ENCODE results near the gene HS1BP3.

HS1BP3 gene

GRCh38 chr2:20599861-20600461, 50.9 kb downstream of the HS1BP3 start:
- ATAC-seq (replicated peaks) = no peak
- Mint-ChIP-seq H3K36me3 (no peaks in the 10 kb centered on the region), H3K4me3 (no peak overlapping the region), H3K4me1 (peaks cover 25 to 28% of the 10 kb centered on the region in 2 donors), H3K27ac (no peak overlapping the region), H3K9me3 (peaks cover 0 to 3% of the 10 kb centered on the region in 2 donors), H3K27me3 (no peaks in the 10 kb centered on the region)
- no peak for DNase-seq

GRCh38 chr2:20599001-20599600, 51.8 kb downstream of the HS1BP3 start:
- Mint-ChIP-seq H3K4me1 (peaks cover 34 to 35% of the 10 kb centered on the region in 2 donors), H3K27ac (no peak overlapping the region), H3K27me3 (peaks cover 0 to 2% of the 10 kb centered on the region in 2 donors), H3K4me3 (no peak overlapping the region), H3K36me3 (peaks cover 1 to 2% of the 10 kb centered on the region in 2 donors), H3K9me3 (peaks cover 0 to 3% of the 10 kb centered on the region in 2 donors)
- DNase-seq (no peak), ATAC-seq (replicated peaks) (no peak)

- ATAC-seq (replicated peaks) (no peak), DNase-seq (no peak)
- H3K27ac Mint-ChIP-seq = no peak overlapping the region
- peaks cover 0 to 3% of the 10 kb centered on the region in 2 donors for H3K9me3 Mint-ChIP-seq
- peaks cover 6 to 10% of the 10 kb centered on the region in 2 donors for H3K27me3 Mint-ChIP-seq
- H3K4me3 Mint-ChIP-seq = no peak overlapping the region
- peaks cover 5 to 9% of the 10 kb centered on the region in 2 donors for H3K36me3 Mint-ChIP-seq
- peaks cover 44% of the 10 kb centered on the region in 2 donors for H3K4me1 Mint-ChIP-seq
Measured at GRCh38 chr2:20597860-20598183, 53.1 kb downstream of the HS1BP3 start.

- Mint-ChIP-seq H3K27ac (peak overlapping the region; percentile 96), H3K4me1 (peaks cover 48 to 49% of the 10 kb centered on the region in 2 donors), H3K4me3 (peak overlapping the region in 1 of 2 donors; percentile 55), H3K9me3 (peaks cover 0 to 3% of the 10 kb centered on the region in 2 donors), H3K36me3 (peaks cover 9 to 10% of the 10 kb centered on the region in 2 donors), H3K27me3 (peaks cover 10 to 13% of the 10 kb centered on the region in 2 donors)
- ATAC-seq (replicated peaks) (no peak), DNase-seq (no peak)
Measured at GRCh38 chr2:20596973-20597859, 53.7 kb downstream of the HS1BP3 start.

GRCh38 chr2:20596193-20596972, 54.5 kb downstream of the HS1BP3 start:
- Mint-ChIP-seq H3K9me3 (no peaks in the 10 kb centered on the region), H3K36me3 (peaks cover 9 to 11% of the 10 kb centered on the region in 2 donors), H3K4me1 (peaks cover 48 to 51% of the 10 kb centered on the region in 2 donors), H3K27me3 (peaks cover 12 to 19% of the 10 kb centered on the region in 2 donors), H3K27ac (peak overlapping the region; percentile 96), H3K4me3 (peak overlapping the region; percentile 61 to 68)
- peak; percentile 50 to 64 for ATAC-seq (replicated peaks)
- DNase-seq = peak; percentile 15

- ATAC-seq (replicated peaks) (peak; percentile 84 to 85), DNase-seq (peak; percentile 77)
- Mint-ChIP-seq H3K36me3 (peaks cover 9 to 11% of the 10 kb centered on the region in 2 donors), H3K9me3 (no peaks in the 10 kb centered on the region), H3K4me3 (peak overlapping the region; percentile 61 to 68), H3K4me1 (peaks cover 48 to 51% of the 10 kb centered on the region in 2 donors), H3K27me3 (peaks cover 12 to 19% of the 10 kb centered on the region in 2 donors), H3K27ac (peak overlapping the region; percentile 96)
Measured at GRCh38 chr2:20595439-20596192, 55.3 kb downstream of the HS1BP3 start.

GRCh38 chr2:20594957-20595356, 55.9 kb downstream of the HS1BP3 start:
- peak overlapping the region; percentile 96 for H3K27ac Mint-ChIP-seq

GRCh38 chr2:20594048-20594750, 56.7 kb downstream of the HS1BP3 start:
- Mint-ChIP-seq H3K27me3 (peaks cover 22 to 25% of the 10 kb centered on the region in 2 donors), H3K9me3 (no peaks in the 10 kb centered on the region), H3K36me3 (peaks cover 9 to 11% of the 10 kb centered on the region in 2 donors), H3K4me1 (peaks cover 50 to 61% of the 10 kb centered on the region in 2 donors), H3K4me3 (peak overlapping the region in 1 of 2 donors; percentile 46), H3K27ac (peak overlapping the region; percentile 37)
- DNase-seq (no peak), ATAC-seq (replicated peaks) (no peak)

More at GRCh38 chr2:20594957-20595356, 55.9 kb downstream of the HS1BP3 start:
- Mint-ChIP-seq H3K36me3 (peaks cover 9 to 11% of the 10 kb centered on the region in 2 donors), H3K27me3 (peaks cover 18 to 24% of the 10 kb centered on the region in 2 donors), H3K9me3 (no peaks in the 10 kb centered on the region), H3K4me1 (peaks cover 48 to 56% of the 10 kb centered on the region in 2 donors), H3K4me3 (peak overlapping the region; percentile 61 to 68)
- DNase-seq = no peak
- ATAC-seq (replicated peaks) = no peak

- Mint-ChIP-seq H3K4me3 (no peak overlapping the region), H3K4me1 (peaks cover 51 to 68% of the 10 kb centered on the region in 2 donors), H3K27ac (peak overlapping the region; percentile 31), H3K27me3 (peaks cover 25 to 32% of the 10 kb centered on the region in 2 donors), H3K36me3 (peaks cover 9 to 11% of the 10 kb centered on the region in 2 donors), H3K9me3 (no peaks in the 10 kb centered on the region)
- ATAC-seq (replicated peaks) (no peak), DNase-seq (no peak)
Measured at GRCh38 chr2:20593072-20594034, 57.5 kb downstream of the HS1BP3 start.

GRCh38 chr2:20592106-20593071, 58.5 kb downstream of the HS1BP3 start:
- H3K36me3 Mint-ChIP-seq = peaks cover 9 to 11% of the 10 kb centered on the region in 2 donors
- no peak overlapping the region for H3K27ac Mint-ChIP-seq
- no peaks in the 10 kb centered on the region for H3K9me3 Mint-ChIP-seq
- H3K4me1 Mint-ChIP-seq = peaks cover 45 to 67% of the 10 kb centered on the region in 2 donors
- no peak overlapping the region for H3K4me3 Mint-ChIP-seq
- no peak for DNase-seq
- no peak for ATAC-seq (replicated peaks)
- peaks cover 25 to 32% of the 10 kb centered on the region in 2 donors for H3K27me3 Mint-ChIP-seq

All from stimulated activated naive B cell treated with anti-CD40 and anti-IgM and Interleukin-4, amounts not matched to agents 10 μg/mL and 1 μg/mL and 100 μg/mL, for 72 hours (primary cell).